Stomach (tissue), 4 donors: ENCODE measurements around the gene NABP1.

Experiments
- EP300 ChIP-seq: sonication (generic); formaldehyde crosslinking; IDR thresholded peaks from one replicate; pipeline ENCODE4 v1.6.1; 2017; ENCODE audit warnings: antibody characterized with exemption
- POLR2A ChIP-seq, 4 donors: fragments of 450-650 bp; IDR thresholded peaks; one replicate each; pipeline ENCODE4 v1.6.1; 2016; ENCODE audit warnings: antibody characterized with exemption in 4 of 4, control low read depth in 2 of 4, mild to moderate bottlenecking in 1 of 4, moderate library complexity in 1 of 4
- POLR2AphosphoS5 ChIP-seq, 3 donors: sonication (generic); formaldehyde crosslinking; IDR thresholded peaks; one replicate each; pipeline ENCODE4 v1.6.1; 2016; ENCODE audit warnings: antibody characterized with exemption in 3 of 3
- TF ChIP-seq, protein P1 (sequence below), 7 experiments: fragments of 450-650 bp in 4 of 7; fragments of 200-600 bp in 3 of 7; sonication (generic) in 3 of 7; IDR thresholded peaks; one replicate each; pipeline ENCODE4 v1.5.1; 2016 to 2019; ENCODE audit warnings: antibody characterized with exemption in 7 of 7, control low read depth in 2 of 7, mild to moderate bottlenecking in 1 of 7

GRCh38 chr2:191629001-191629453 lies 48.9 kb upstream of the NABP1 start:
- TF ChIP-seq POLR2A (IDR thresholded peaks at IDR 0.05) = no peak
- no peak for TF ChIP-seq POLR2AphosphoS5 (IDR thresholded peaks at IDR 0.05)
- TF ChIP-seq, protein P1, sequence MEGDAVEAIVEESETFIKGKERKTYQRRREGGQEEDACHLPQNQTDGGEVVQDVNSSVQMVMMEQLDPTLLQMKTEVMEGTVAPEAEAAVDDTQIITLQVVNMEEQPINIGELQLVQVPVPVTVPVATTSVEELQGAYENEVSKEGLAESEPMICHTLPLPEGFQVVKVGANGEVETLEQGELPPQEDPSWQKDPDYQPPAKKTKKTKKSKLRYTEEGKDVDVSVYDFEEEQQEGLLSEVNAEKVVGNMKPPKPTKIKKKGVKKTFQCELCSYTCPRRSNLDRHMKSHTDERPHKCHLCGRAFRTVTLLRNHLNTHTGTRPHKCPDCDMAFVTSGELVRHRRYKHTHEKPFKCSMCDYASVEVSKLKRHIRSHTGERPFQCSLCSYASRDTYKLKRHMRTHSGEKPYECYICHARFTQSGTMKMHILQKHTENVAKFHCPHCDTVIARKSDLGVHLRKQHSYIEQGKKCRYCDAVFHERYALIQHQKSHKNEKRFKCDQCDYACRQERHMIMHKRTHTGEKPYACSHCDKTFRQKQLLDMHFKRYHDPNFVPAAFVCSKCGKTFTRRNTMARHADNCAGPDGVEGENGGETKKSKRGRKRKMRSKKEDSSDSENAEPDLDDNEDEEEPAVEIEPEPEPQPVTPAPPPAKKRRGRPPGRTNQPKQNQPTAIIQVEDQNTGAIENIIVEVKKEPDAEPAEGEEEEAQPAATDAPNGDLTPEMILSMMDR (IDR thresholded peaks at IDR 0.05) = no peak
- no peak for TF ChIP-seq EP300
